ENCODE results near the gene ITGAV.

Gene ITGAV

DNA sequence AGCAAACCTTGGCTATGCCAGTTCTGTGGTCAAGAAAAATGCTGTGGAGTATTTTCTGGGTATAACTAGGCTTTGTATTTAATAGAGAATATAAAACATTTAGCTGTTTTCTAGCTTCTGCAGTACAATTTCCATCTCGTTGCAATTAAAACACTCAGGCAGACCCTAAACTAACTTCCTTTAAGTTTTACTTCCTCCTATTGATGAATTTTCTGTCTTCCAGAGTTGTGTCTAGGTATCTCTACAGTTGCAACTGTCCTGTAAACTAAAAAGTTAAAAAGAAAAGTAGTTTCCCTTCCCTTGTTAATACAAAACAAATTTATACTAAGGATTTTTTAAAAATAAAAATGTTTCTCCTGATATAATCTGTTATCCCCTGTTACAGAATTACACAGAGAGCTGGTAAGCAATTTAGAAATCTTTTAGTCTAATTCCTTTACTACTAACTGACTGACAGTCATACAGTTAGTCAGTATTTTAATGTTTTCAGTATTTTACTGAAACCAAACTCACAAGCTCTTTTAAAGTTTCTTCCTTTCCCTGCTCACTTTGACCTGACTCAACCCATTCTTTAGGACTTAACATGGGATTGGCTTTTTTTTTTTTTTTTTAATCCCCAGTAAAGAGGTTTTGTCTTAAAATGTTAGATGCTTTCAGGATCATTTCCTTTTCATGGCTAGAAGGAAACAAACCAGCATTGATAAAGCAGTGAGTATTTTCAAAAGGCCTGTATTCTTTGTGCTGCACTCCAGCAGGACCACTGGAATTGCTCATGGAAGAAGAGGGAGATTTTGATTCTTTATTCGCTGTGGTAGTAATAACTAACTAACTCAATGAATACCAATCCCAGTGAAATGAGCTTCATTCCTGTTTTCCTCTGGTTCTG lies 22.9 kb downstream of the ITGAV start:
- no peak for DNase-seq (ENCODE audit: low read depth in 3 of 3)

DNA sequence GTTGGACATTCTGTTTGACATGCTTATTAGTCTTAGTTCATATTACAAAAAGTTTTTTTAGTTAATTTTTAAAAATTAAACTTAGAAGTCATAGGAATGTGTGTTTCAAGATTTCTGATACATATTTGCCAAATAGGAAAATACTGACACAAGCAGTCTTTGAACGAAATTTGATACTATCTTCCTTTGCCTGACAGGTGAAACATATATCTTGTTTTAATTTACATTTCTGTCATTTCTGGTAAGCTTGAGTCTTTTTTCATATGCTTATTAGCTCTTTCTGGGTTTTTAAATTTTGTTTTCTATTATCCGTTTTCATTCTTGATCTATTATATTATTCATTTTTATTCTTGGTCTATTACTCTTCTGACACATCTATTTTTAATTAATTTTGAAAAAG lies 24.5 kb downstream of the ITGAV start:
- DNase-seq (ENCODE audit: low read depth in 3 of 3), result no peak

- DNase-seq (ENCODE audit: low read depth in 3 of 3), result no peak
Measured at GRCh38 chr2:186617148-186617547, 27.3 kb downstream of the ITGAV start.

DNA sequence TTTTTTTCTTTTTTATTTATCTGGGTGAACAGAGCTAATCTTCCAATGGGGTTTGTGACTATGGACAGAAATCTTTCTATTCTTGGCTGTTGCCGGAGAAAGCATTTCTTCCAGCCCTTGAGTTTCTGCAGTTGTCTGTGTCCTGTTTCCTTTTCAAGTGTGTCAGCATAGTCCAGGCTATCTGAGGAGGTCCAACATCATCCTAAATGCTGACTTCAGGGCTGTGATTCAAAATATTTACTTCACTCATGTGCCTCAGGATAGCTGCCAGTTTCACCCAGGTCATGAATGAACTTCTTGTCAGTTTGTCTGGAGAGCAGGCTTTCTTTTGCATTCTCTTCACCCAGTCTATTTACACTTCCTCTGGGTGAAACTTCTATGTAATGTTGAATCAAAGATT lies 27.9 kb downstream of the ITGAV start:
- no peak for DNase-seq (ENCODE audit: low read depth in 3 of 3)

DNA sequence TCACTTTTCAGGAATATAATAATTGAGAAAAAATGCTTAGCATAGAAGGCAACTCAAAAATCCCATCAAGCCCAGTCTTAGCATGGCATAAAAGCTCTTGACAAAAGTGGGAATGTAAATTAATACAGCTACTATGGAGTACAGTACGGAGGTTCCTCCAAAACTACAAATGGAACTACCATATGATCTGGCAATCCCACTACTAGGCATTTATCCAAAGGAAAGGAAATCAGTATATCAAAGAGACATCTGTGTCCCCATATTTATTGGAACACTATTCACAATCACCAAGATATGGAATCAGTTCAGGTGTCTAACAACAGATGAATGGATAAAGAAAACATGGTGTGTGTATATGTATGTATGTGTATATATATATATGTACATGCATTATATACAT lies 28.8 kb downstream of the ITGAV start:
- DNase-seq (ENCODE audit: low read depth in 3 of 3), result no peak

DNA sequence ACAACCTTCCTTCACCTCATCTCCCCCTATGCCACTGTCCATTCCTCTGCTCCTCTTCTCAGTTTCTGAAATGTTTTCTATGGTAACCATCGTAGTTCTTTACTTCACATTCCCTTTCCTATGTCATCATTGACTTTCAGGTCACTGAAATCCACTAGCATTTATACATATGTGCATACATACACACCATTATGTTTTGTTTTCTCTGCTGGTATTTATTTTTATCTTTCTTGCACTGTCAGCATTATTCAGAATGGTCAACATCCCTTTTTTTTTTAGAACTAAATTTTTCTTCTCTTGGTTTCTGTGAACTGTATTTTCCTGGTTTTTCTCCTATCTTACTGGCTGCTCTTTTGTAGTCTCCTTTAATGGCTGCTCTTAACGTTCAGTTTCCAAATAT lies 33.2 kb downstream of the ITGAV start:
- no peak for DNase-seq (ENCODE audit: low read depth in 3 of 3)

- DNase-seq (ENCODE audit: low read depth in 3 of 3), result no peak
Measured at GRCh38 chr2:186624276-186624675, 34.4 kb downstream of the ITGAV start.

GRCh38 chr2:186629250-186629996 lies 39.6 kb downstream of the ITGAV start:
- DNase-seq (ENCODE audit: low read depth in 3 of 3), result no peak

GRCh38 chr2:186632417-186632816 lies 42.6 kb downstream of the ITGAV start:
- DNase-seq (ENCODE audit: low read depth in 3 of 3), result no peak

GRCh38 chr2:186634701-186635100 lies 44.8 kb downstream of the ITGAV start:
- DNase-seq (ENCODE audit: low read depth in 3 of 3), result no peak

DNA sequence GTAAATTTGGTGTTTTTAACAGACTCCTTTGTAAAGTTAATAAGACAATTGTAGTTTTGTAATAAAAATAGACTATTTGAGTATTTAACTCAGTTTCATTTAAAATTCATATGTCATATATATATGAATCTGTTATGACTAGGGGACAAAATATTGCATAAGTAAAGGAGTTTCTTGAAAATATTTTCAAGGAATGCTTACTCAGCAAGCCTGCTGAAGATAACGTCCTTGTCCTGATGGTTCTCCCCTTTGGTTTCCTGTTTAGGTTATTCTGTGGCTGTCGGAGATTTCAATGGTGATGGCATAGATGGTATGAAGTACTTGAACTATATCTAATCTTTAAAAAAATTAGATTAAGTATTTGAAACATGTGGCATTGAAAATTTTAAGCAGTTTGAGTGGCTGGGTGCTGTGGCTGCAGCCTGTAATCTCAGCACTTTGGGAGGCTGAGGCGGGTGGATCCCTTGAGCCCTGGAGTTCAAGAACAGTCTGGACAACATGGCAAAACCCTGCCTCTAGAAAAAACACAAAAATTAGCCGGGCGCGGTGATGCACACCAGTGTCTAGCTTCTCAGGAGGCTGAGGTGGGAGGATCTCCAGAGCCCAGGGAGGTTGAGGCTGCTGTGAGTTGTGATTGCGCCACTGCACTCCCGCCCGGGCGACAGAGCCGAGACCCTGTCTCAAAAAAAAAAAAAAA lies 47.1 kb downstream of the ITGAV start:
- DNase-seq (ENCODE audit: low read depth in 3 of 3), result no peak

GRCh38 chr2:186637497-186637800 lies 47.6 kb downstream of the ITGAV start:
- DNase-seq (ENCODE audit: low read depth in 3 of 3), result no peak

GRCh38 chr2:186639939-186640338 lies 50.1 kb downstream of the ITGAV start:
- DNase-seq (ENCODE audit: low read depth in 3 of 3), result no peak

- no peak for DNase-seq (ENCODE audit: low read depth in 3 of 3)
Measured at GRCh38 chr2:186641132-186641806, 51.4 kb downstream of the ITGAV start.

DNA sequence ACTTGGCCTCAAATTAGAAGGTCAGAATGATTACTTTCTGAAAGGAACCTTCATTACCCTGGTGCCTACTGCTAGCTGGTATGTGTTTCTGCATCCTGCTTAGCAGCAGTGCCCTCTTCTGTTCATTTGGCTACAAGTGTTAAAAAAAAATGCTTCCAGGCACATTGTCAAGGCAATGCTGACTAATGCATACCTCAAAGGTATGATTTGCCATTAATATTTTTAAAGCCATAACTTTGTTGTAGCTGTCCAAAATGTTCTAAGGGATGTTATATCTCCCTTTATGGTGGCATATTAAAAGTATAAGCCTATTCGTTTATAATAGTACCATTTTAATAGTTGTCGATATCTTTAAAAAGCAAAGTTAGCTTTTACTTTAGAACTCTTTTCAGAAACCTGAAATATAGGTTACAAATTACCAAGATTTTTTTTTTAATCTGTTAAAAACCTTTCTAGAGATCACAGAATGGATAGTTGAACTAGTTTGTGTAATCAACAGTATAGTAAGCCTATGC lies 52.0 kb downstream of the ITGAV start:
- no peak for DNase-seq (ENCODE audit: low read depth in 3 of 3)

DNA sequence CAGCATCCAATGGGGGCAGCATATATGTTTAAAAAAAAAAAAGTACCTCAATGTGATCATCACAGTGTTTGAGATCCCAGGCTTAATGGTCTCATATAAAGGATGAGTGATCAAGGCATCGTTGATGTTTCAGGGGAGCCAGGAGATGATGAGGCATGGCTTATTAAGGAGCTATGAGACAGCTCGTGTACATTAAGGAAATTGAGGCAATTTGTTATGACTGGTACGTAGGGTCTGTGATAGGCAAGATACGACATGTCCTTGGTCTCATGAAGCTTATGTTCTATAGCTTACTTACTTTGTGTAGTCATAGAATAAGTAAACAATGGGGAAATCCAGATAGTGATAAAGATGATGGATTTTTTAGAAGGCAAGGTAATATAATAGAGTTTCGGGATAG lies 54.9 kb downstream of the ITGAV start:
- DNase-seq (ENCODE audit: low read depth in 3 of 3), result no peak

DNA sequence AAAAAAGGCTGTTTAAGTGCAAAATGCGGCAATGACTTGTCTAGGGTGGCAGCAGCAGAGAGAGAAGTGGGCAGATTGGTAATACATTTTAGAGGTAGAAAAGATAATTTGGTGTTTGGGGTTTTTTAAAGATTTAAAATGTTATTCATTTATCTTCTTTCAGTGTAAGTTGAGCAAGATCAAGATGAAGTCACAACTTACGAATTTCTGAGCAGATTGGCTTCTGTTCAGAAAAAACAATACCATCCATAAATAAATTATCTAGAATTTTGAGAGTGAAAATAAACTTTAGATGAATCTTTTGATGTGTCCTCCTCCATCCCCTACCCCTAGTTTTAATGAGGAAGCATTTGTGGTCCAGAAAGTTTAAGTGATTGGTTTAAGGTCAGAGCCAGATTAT lies 56.1 kb downstream of the ITGAV start:
- no peak for DNase-seq (ENCODE audit: low read depth in 3 of 3)

DNA sequence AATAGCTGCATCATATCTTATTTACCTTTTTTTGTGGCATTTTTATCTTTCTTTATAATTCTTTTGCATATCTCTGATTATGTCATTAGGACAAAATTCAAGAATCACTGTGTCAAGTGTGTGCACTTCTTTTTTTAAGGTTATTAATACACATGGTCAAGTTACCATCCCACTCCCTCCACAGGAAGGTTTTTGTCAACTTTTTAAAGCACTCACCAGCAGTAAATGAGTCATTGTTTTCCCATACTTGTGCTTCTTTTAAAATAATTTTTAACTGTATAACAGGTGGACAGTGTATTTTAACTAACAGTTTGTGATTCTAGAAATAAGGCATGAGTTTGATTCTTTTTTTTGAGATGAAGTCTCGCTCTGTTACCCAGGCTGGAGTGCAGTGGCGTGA lies 58.3 kb downstream of the ITGAV start:
- DNase-seq (ENCODE audit: low read depth in 3 of 3), result no peak

DNA sequence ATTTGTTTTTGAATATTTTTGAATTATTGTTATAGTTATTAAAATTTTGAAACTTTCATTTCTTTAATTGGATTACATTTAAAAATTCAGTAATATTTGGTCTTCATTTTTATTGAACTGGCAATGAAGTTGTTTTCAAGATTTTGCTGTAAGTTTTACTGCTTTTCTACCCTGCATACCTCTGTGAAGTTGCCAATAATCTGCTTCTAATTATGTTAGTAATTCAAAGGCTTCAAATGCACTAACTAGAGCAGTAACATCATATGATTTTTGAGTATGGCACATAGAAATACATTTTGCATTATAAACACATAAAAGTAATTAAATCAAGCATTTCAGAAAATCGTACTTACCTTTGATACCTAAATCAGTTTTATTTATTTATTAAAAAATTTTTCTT lies 63.7 kb downstream of the ITGAV start:
- DNase-seq (ENCODE audit: low read depth in 3 of 3), result no peak

GRCh38 chr2:186659383-186659782 lies 69.5 kb downstream of the ITGAV start:
- no peak for DNase-seq (ENCODE audit: low read depth in 3 of 3)

DNA sequence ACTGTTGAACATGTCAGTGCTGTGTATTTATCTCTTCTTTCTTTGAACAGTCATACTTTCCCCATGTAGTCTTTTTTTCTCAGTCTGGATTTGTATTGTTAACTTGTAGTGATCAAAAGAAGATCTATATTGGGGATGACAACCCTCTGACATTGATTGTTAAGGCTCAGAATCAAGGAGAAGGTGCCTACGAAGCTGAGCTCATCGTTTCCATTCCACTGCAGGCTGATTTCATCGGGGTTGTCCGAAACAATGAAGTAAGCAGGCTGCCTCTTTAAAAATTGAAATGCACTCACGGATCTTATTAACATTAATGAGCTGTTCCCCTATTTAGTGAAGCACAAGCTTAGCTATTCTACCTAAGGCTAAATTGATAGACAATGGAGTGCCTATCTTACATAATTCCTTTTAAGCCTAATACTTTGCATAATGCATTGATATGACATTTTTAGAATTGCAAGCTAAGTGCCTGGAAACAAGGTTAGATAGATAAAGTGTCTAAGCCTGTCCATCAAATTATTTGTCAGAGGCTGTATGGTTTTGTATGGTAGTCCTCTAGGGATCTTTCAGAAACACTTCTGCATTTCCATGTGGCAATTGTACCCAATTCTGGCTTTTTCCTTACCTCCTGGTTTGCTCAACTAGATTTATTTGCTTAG lies 74.7 kb downstream of the ITGAV start:
- no peak for DNase-seq (ENCODE audit: low read depth in 3 of 3)
